Measurements from ENCODE around the gene RNF26.

DNA sequence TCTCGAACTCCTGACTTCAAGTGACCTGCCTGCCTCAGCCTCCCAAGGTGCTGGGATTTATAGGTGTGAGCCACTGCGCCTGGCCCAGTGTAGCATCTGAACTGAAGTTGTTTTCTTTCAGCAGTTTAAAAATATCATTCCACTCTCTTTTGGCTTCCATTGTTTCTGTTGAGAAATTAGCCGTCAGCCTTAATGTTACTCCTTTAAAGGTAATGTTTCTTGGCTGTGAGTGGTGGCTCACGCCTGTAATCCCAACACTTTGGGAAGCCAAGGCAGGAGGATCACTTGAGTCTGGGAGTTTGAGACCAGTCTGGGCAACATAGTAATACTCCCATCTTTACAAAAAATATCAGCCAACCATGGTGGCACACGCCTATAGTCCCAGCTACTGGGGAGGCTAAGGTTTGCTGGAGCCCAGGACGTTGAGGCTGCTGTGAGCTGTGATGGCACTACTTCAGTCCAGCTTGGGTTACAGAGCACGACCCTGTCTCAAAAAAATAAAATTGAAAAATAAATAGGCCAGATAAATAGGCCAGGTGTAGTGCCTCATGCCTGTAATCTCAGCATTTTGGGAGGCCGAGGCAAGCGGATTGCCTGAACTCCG lies 43.3 kb upstream of the RNF26 start:
- TF ChIP-seq, protein P1, sequence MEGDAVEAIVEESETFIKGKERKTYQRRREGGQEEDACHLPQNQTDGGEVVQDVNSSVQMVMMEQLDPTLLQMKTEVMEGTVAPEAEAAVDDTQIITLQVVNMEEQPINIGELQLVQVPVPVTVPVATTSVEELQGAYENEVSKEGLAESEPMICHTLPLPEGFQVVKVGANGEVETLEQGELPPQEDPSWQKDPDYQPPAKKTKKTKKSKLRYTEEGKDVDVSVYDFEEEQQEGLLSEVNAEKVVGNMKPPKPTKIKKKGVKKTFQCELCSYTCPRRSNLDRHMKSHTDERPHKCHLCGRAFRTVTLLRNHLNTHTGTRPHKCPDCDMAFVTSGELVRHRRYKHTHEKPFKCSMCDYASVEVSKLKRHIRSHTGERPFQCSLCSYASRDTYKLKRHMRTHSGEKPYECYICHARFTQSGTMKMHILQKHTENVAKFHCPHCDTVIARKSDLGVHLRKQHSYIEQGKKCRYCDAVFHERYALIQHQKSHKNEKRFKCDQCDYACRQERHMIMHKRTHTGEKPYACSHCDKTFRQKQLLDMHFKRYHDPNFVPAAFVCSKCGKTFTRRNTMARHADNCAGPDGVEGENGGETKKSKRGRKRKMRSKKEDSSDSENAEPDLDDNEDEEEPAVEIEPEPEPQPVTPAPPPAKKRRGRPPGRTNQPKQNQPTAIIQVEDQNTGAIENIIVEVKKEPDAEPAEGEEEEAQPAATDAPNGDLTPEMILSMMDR (IDR thresholded peaks at IDR 0.05; ENCODE audit: poor library complexity) = no peak
- TF ChIP-seq EZH2 (IDR thresholded peaks at IDR 0.05; ENCODE audit: borderline replicate concordance) (no peak), EZH2phosphoT487 (IDR thresholded peaks at IDR 0.05; ENCODE audit: low read depth, severe bottlenecking, unreplicated experiment) (no peak)

Data from hepatocyte (in vitro differentiated cells).